Measurements from ENCODE around the gene GPR68. TPM values are rescaled to one million over a fixed set of nuclear protein-coding genes. Genes with fewer than 3 reads are reported as not detected.

Gene GPR68
- under 1 TPM; 0.60 to 0.73 TPM for total RNA-seq
- polyA plus RNA-seq = 1 to 10 TPM in 1 of 3 donors, under 1 TPM in 2; 0.15 to 7.9 (median 0.82) TPM
- 0.21 to 25.7 (median 2.1) reads per million in 6 experiments for total RNA-seq

DNA sequence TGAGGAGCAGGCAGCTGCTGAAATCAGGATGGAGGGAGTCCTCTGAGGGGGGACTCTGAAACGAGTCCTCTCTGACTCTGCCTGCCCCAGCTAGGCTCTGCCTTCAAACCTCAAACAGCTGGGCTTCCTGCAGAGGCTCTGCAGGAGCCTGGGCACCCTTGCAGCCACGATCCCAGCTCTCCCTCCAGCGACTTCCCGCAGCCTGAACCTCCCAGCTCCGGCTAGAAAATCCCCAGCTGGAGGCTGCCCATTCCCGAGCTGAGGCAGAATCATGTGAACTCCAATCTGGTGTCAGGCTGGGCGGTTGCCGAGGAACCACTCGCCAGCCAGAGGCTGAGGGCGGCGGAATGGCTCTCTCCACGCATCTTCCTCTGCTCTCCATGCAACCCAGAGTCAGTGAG, at the start of gene GPR68:
GPR68 (minus strand) TSS at position 204 of the 401 bp plus-strand sequence. CDS start 9,654 bp downstream, outside the sequence.
- DNase-seq = peak in 3 of 10 donors; percentile 20 to 39 (median 38)
- peaks cover 0 to 9% (median 4%) of the 10 kb centered on the region in 9 donors for H3K9me3 Mint-ChIP-seq
- peak in 1 of 2 donors; percentile 16 for ATAC-seq
- H3K27ac Mint-ChIP-seq = peak within 1 kb of the TSS; percentile 87 to 99 (median 96)
- H3K27me3 Mint-ChIP-seq = no peaks in the 10 kb centered on the region
- H3K4me3 Mint-ChIP-seq = peak within 1 kb of the TSS; percentile 70 to 90 (median 84)
- peaks cover 48 to 91% (median 76%) of the 10 kb centered on the region in 4 donors for H3K4me1 Mint-ChIP-seq
- H3K36me3 Mint-ChIP-seq = peaks cover 0 to 5% (median 2%) of the 10 kb centered on the region in 3 donors
- POLR2A ChIA-PET = interaction anchor here (0.6 to 6.2 kb wide), 14 partner anchors 8 to 171 kb away, joined by 3 to 86 read pairs (median 4); no protein-coding TSS in a partner anchor

- H3K27ac Mint-ChIP-seq = peak overlapping the region; percentile 33 to 96 (median 81)
- ATAC-seq (no peak), DNase-seq (no peak)
- POLR2A ChIA-PET = interaction anchor here (0.5 to 1.8 kb wide), 4 partner anchors 29 to 100 kb away, joined by 3 to 7 read pairs (median 4); no protein-coding TSS in a partner anchor
- H3K36me3 Mint-ChIP-seq = peaks cover 6 to 97% (median 24%) of the 10 kb centered on the region in 3 donors
- H3K27me3 Mint-ChIP-seq = no peaks in the 10 kb centered on the region
- no peak overlapping the region for H3K4me3 Mint-ChIP-seq
- H3K4me1 Mint-ChIP-seq = peaks cover 4 to 21% (median 13%) of the 10 kb centered on the region in 4 donors
- no peaks in the 10 kb centered on the region for H3K9me3 Mint-ChIP-seq
These were observed 49.6 kb upstream of the GPR68 start for GRCh38 chr14:91294153-91294552.

DNA sequence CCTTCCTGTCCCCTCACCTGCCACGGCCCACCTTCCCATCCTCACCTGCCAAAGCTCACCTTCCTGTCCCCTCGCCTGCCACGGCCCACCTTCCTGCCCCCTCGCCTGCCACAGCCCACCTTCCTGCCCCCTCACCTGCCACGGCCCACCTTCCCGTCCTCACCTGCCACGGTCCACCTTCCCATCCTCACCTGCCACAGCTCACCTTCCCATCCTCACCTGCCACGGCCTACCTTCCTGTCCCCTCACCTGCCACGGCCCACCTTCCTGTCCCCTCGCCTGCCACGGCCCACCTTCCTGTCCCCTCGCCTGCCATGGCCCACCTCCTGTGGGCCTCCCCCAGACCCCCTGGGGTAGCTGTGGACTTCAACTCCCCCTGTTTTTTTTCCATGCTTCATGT, 48.8 kb upstream of the GPR68 start:
- Mint-ChIP-seq H3K4me3 (peak overlapping the region in 1 of 10 donors; percentile 62), H3K4me1 (peaks cover 4 to 23% (median 13%) of the 10 kb centered on the region in 4 donors), H3K9me3 (no peaks in the 10 kb centered on the region), H3K27me3 (no peaks in the 10 kb centered on the region), H3K36me3 (peaks cover 0 to 95% (median 18%) of the 10 kb centered on the region in 3 donors), H3K27ac (peak overlapping the region; percentile 71 to 96 (median 83))
- ATAC-seq (no peak), DNase-seq (no peak)
- POLR2A ChIA-PET = interaction anchor here (0.6 to 1.8 kb wide), 5 partner anchors 11 to 134 kb away, joined by 3 to 7 read pairs (median 4); no protein-coding TSS in a partner anchor

DNA sequence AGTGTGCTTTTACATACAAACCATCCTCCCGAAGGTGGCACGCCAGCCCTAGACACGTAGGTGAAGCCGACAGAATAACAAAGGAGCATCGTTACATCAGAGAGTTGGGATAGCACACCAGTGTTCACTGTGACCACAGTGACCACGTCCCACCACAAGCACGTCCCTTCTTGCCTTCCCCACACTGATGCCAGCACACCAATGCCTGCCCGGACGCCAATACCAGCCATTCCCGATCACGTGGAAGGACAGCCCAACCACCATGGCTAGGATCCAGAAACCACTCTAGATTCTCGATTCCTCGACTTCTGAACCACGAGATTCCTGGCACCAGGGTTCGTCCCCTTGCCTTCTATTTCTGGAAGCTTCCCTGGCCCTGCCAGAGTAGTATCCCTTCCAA, 48.0 kb upstream of the GPR68 start:
- peaks cover 4 to 25% (median 12%) of the 10 kb centered on the region in 4 donors for H3K4me1 Mint-ChIP-seq
- peak overlapping the region in 1 of 10 donors; percentile 38 for H3K4me3 Mint-ChIP-seq
- POLR2A ChIA-PET = interaction anchor here (0.6 to 1.1 kb wide), 2 partner anchors 13 to 439 kb away, joined by 3 to 4 read pairs; no protein-coding TSS in a partner anchor
- ATAC-seq (peak; percentile 31 to 57), DNase-seq (peak in 1 of 10 donors; percentile 20)
- no peaks in the 10 kb centered on the region for H3K9me3 Mint-ChIP-seq
- peaks cover 0 to 95% (median 18%) of the 10 kb centered on the region in 3 donors for H3K36me3 Mint-ChIP-seq
- no peaks in the 10 kb centered on the region for H3K27me3 Mint-ChIP-seq
- H3K27ac Mint-ChIP-seq = peak overlapping the region; percentile 61 to 96 (median 87)

- POLR2A ChIA-PET = interaction anchor here (1.1 kb wide), 1 partner anchor 12 kb away, joined by 3 read pairs; no protein-coding TSS in a partner anchor
- no peaks in the 10 kb centered on the region for H3K9me3 Mint-ChIP-seq
These were observed 47.4 kb upstream of the GPR68 start for GRCh38 chr14:91291786-91292405.

GRCh38 chr14:91290986-91291385, 46.5 kb upstream of the GPR68 start:
- Mint-ChIP-seq H3K9me3 (no peaks in the 10 kb centered on the region), H3K4me3 (no peak overlapping the region), H3K27me3 (no peaks in the 10 kb centered on the region), H3K27ac (peak overlapping the region in 8 of 10 donors; percentile 9 to 96 (median 62)), H3K36me3 (peaks cover under 1 to 95% (median 18%) of the 10 kb centered on the region in 3 donors), H3K4me1 (peaks cover 8 to 31% (median 15%) of the 10 kb centered on the region in 4 donors)
- POLR2A ChIA-PET = no interaction called here
- DNase-seq (no peak), ATAC-seq (no peak)

More at GRCh38 chr14:91291786-91292405, 47.4 kb upstream of the GPR68 start:
- DNase-seq (no peak), ATAC-seq (no peak)
- Mint-ChIP-seq H3K27me3 (no peaks in the 10 kb centered on the region), H3K4me3 (peak overlapping the region in 1 of 10 donors; percentile 6), H3K36me3 (peaks cover 0 to 95% (median 18%) of the 10 kb centered on the region in 3 donors), H3K4me1 (peaks cover 4 to 27% (median 12%) of the 10 kb centered on the region in 4 donors), H3K27ac (peak overlapping the region; percentile 61 to 96 (median 88))

DNA sequence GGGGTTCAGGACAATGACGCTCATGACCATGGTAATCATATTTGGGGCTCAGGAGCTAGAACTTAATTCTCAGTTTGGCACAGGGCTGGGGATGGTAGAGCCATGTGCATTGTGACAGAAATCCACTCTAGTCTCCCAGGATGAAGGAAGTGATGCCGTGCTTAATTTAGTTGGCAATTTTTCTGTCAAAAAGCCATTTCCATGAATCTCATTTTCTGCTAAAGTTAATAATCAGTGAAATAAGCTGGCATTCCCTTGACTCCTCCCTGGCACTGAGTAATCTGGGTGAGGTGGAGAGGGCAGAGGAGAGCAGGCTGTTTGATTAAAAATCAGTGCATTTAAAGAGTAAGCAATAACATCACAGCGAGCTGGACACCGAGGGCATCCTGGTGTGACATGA, 45.0 kb upstream of the GPR68 start:
- Mint-ChIP-seq H3K36me3 (peaks cover 9 to 98% (median 24%) of the 10 kb centered on the region in 3 donors), H3K4me1 (peaks cover 18 to 37% (median 22%) of the 10 kb centered on the region in 4 donors), H3K27ac (peak overlapping the region in 5 of 10 donors; percentile 31 to 73 (median 56)), H3K27me3 (no peaks in the 10 kb centered on the region), H3K9me3 (no peaks in the 10 kb centered on the region), H3K4me3 (no peak overlapping the region)
- no peak for DNase-seq
- ATAC-seq = no peak
- POLR2A ChIA-PET = interaction anchor here (0.6 to 0.9 kb wide), 2 partner anchors 113 to 140 kb away, joined by 3 to 4 read pairs; no protein-coding TSS in a partner anchor

GRCh38 chr14:91288876-91289275, 44.4 kb upstream of the GPR68 start:
- POLR2A ChIA-PET = interaction anchor here (1.3 kb wide), 1 partner anchor 111 kb away, joined by 6 read pairs; no protein-coding TSS in a partner anchor
- Mint-ChIP-seq H3K4me3 (no peak overlapping the region), H3K27ac (peak overlapping the region in 3 of 10 donors; percentile 6 to 34 (median 31))

DNA sequence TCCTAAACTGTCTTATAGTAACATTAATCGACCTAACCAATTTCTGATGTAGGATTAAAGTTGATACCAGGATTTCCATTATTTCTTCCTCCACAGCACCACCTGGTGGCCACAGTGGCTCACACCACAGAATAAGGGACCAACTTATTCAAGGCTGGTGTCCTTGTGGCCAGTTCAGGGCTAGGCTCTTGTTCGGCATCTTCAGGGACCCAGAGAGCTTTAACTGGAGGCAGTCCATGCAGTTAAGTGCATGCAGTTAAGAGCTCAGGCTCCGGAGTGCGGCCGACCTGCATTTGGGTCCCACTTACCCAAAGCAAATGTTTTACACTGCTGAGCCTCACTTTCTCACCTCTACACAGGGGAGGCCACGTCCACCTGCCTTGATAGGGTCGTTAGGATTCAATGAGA, 42.0 kb upstream of the GPR68 start:
- peak overlapping the region in 9 of 10 donors; percentile 28 to 85 (median 71) for H3K27ac Mint-ChIP-seq
- ATAC-seq = peak; percentile 77 to 78
- H3K36me3 Mint-ChIP-seq = peaks cover 16 to 99% (median 28%) of the 10 kb centered on the region in 3 donors
- H3K9me3 Mint-ChIP-seq = no peaks in the 10 kb centered on the region
- H3K27me3 Mint-ChIP-seq = no peaks in the 10 kb centered on the region
- peak; percentile 54 to 86 (median 73) for DNase-seq
- peak overlapping the region in 1 of 10 donors; percentile 5 for H3K4me3 Mint-ChIP-seq
- peaks cover 14 to 28% (median 23%) of the 10 kb centered on the region in 4 donors for H3K4me1 Mint-ChIP-seq
- POLR2A ChIA-PET = interaction anchor here (0.8 to 2.0 kb wide), 3 partner anchors 12 to 132 kb away, joined by 4 to 6 read pairs (median 4); partner anchors contain the start of gene CCDC88C

More at GRCh38 chr14:91288876-91289275, 44.4 kb upstream of the GPR68 start:
- Mint-ChIP-seq H3K27me3 (no peaks in the 10 kb centered on the region), H3K4me1 (peaks cover 18 to 32% (median 24%) of the 10 kb centered on the region in 4 donors), H3K36me3 (peaks cover 13 to 98% (median 23%) of the 10 kb centered on the region in 3 donors), H3K9me3 (no peaks in the 10 kb centered on the region)
- DNase-seq (peak in 1 of 10 donors; percentile 8), ATAC-seq (no peak)

DNA sequence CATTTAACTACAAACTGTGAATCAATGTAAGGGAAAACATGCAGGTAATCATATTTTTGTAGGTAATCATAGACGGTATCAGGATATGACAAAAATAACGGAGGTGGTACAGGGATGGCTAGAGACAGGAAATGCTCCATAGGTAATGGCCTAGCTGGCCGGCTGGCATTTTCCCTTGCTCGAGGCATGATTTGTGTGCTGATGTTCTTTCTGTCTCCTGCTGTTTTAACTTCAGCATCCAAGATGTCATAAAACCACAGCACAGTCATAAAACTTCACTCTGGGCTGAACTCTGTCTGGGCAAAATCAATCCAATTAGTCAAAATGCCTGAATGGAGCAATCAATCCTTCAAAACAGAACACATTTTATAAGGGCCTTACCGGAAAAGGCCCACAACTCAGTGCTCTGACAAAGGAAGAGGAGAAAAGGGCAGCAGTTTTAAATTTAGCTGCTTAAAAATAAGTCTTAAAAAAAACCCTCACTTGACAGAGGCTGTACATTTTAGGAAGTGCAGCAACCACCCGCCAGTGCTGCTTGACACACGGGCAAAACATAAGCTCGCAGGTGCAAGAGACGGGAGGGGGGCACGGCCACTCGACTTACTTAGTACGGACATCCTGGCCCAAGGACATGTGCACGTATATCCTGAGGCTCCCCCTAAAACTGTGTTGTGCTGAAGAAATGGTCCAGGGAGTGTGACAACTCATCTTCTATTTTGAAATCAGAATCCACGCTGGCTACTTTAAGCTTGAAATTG, 40.5 kb upstream of the GPR68 start:
- H3K4me3 Mint-ChIP-seq = peak overlapping the region in 1 of 10 donors; percentile 30
- peak overlapping the region in 9 of 10 donors; percentile 19 to 88 (median 68) for H3K27ac Mint-ChIP-seq
- no peaks in the 10 kb centered on the region for H3K9me3 Mint-ChIP-seq
- H3K27me3 Mint-ChIP-seq = no peaks in the 10 kb centered on the region
- no peak for DNase-seq
- H3K36me3 Mint-ChIP-seq = peaks cover 16 to 99% (median 29%) of the 10 kb centered on the region in 3 donors
- POLR2A ChIA-PET = interaction anchor here (0.6 to 1.2 kb wide), 3 partner anchors 9 to 108 kb away, joined by 3 to 5 read pairs (median 5); no protein-coding TSS in a partner anchor
- peaks cover 14 to 28% (median 23%) of the 10 kb centered on the region in 4 donors for H3K4me1 Mint-ChIP-seq
- ATAC-seq = no peak

DNA sequence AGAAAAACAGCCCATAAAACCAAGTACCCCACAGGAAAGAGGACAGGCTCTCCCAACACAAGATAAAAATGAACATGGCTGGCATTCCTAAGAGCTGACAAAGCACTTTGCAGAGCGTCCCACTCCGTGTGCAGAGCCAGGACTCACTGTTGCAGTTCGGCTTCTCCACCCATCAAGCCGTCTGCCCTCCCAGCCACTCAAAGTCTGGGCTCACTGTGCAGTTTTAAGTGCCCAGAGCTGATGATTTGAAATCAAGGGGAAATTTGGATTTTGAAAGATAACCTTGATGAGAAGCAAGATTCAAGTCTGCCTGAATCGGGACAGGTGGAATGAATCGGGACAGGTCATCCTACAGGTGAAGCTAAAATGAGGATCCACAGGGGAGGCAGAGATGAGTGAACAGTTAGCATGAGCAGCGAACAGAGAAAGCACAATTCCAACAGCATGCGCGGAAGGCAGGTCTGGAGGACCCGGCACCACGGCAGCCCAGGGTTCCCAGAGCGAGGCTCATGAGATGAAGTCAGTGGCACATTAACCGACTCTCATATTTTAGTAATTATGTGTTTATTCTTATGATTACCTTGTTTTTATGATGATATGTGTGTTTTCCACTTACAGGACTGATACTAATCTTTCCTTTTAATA, 39.8 kb upstream of the GPR68 start:
- Mint-ChIP-seq H3K27me3 (no peaks in the 10 kb centered on the region), H3K4me3 (no peak overlapping the region), H3K9me3 (no peaks in the 10 kb centered on the region), H3K27ac (peak overlapping the region in 6 of 10 donors; percentile 48 to 88 (median 67)), H3K36me3 (peaks cover 16 to 99% (median 32%) of the 10 kb centered on the region in 3 donors), H3K4me1 (peaks cover 13 to 28% (median 23%) of the 10 kb centered on the region in 4 donors)
- DNase-seq = no peak
- no peak for ATAC-seq
- POLR2A ChIA-PET = interaction anchor here (0.5 to 1.1 kb wide), 3 partner anchors 34 to 108 kb away, joined by 3 to 5 read pairs (median 4); no protein-coding TSS in a partner anchor
